Activated CD4-positive, alpha-beta T cell treated with anti-CD3 and anti-CD28 coated beads, Interleukin-2, amount 50 U/mL, for 4 hours (primary cell): ENCODE results near the gene DMXL1.

Source experiments
- DNase-seq, 2 experiments: peaks; one replicate each; pipeline ENCODE4 v3.0.0-alpha.2; 2020

DMXL1 gene

GRCh38 chr5:119291056-119291455 is 220.2 kb downstream of the DMXL1 start:
- no peak for DNase-seq

DNA sequence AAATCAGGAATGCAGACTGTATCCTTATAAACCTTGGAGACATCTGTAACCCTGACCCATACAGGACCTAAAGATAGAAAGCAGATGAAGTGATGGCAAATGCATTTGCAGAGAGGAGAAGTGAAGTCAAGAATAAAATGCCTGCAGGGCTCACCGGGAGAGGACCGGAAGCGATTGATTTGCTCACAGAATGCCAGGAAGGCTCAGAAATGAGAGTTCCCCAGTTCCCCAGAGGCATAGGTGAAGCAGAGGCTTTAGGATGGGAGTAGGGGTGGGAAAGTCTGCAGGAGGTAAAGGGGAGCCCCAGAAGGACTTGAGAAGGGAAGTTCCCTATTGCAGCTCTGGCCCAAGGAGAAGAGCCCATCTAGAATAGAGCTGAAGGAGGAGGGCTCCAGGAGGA is 221.0 kb downstream of the DMXL1 start:
- no peak for DNase-seq

DNA sequence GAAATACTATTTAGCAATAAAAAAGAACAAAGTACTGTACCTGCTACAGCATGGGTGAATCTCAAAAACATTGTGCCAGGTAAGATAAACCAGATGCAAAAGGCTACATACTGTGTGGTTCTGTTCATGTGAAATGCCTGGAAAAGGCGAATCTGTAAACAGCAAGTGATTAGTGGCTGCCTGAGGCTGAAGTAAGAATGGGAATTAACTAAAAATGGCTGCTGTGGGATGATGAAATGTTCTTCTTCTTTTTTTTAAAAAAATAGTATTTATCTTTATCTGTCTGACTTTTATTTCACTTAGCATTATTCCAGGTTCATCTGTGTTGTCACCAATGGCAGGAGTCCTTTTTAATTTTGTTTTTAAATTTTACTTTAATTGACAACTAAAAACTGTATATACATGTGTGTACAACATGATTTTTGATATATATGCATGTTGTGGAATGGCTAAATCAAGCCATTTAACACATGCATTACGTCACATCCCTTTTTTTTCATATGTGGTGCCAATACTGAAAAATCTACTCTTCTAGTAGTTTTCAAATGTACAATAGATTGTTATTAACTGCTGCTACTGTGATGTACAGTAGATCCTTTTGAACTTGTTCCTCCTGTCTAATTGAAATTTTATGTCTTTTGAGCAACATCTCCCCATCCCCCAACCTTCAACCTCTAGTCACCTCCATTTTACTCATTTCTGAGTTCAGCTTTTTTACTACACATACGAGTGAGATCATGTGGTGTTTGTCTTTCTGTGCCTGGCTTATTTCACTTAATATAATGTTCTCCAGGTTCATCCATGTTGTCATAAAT is 222.0 kb downstream of the DMXL1 start:
- no peak for DNase-seq

DNA sequence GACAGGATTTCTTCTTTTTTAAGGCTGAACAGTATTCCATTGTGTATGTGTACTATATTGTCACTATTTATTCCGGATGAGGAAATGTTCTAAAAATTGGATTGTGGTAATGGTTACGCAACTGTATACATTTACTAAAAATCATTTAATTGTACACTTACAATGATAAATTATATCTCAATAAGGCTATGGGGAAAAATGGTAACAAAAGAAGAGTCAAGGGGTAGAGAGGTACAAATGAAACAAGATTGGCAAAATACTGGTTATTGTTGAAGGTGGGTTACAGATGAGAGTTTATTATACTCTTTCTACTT is 222.6 kb downstream of the DMXL1 start:
- DNase-seq = no peak
